IMR-90 (cell line): ENCODE data around the gene SCYGR8. TPM values are rescaled to one million over a fixed set of nuclear protein-coding genes. Genes with fewer than 3 reads are reported as not detected.

Experiments used
- ATAC-seq: fragments of 200-7000 bp; cut with Tn5 transposase; 2 replicates; pipeline ENCODE4 v1.9.1; 2020; ENCODE audit warnings: low read depth, mild to moderate bottlenecking, moderate library complexity
- BruUV-seq: library from RNA; stranded (reverse); fragments of 400-500 nt; replicated peaks from 2 replicates; lab custom pipeline; 2021; lab: Mats Ljungman, UMichigan
- CTCF ChIA-PET: fragments of 300-600 bp; formaldehyde crosslinking; extraction: SDS; loops from one replicate; lab custom pipeline; 2021; ENCODE audit warnings: antibody characterized with exemption; lab: Yijun Ruan, JAX
- POLR2A ChIA-PET: fragments of 300-600 bp; sonication (Branson Sonifier 250); formaldehyde crosslinking; loops from one replicate; lab custom pipeline; 2022; ENCODE audit warnings: antibody characterized with exemption; ENCODE audit not compliant: unreplicated experiment; lab: Charles Lee
- DNase-seq: peaks from one replicate; pipeline ENCODE4 v3.0.0; 2013
- H2AFZ ChIP-seq: replicated peaks from 2 replicates; pipeline ENCODE3; 2013; ENCODE audit warnings: low read length, mild to moderate bottlenecking; ENCODE audit not compliant: poor library complexity
- H2AK5ac ChIP-seq: 2 replicates; pipeline ENCODE4 v1.6.1; 2013; ENCODE audit warnings: low read depth, low read length, inconsistent platforms
- H2AK9ac ChIP-seq: replicated peaks from 2 replicates; pipeline ENCODE3; 2013; ENCODE audit warnings: mild to moderate bottlenecking, low read depth, low read length, moderate library complexity; ENCODE audit not compliant: poor library complexity
- H2BK120ac ChIP-seq: 2 replicates; pipeline ENCODE4 v1.6.1; 2013; ENCODE audit warnings: low read depth, low read length, inconsistent platforms
- H2BK15ac ChIP-seq: 3 replicates; pipeline ENCODE4 v1.6.1; 2013; ENCODE audit warnings: low read depth, low read length, inconsistent platforms
- H2BK20ac ChIP-seq: 2 replicates; pipeline ENCODE4 v1.6.1; 2013; ENCODE audit warnings: low read depth, mild to moderate bottlenecking, inconsistent platforms, low read length, moderate library complexity
- H2BK5ac ChIP-seq: 2 replicates; pipeline ENCODE4 v1.6.1; 2013; ENCODE audit warnings: mild to moderate bottlenecking, low read depth, low read length, inconsistent platforms; ENCODE audit not compliant: poor library complexity, severe bottlenecking
- H3K14ac ChIP-seq: replicated peaks from 2 replicates; pipeline ENCODE4 v1.6.1; 2013; ENCODE audit warnings: low read depth, low read length, inconsistent platforms
- H3K18ac ChIP-seq: 2 replicates; pipeline ENCODE4 v1.6.1; 2013; ENCODE audit warnings: low read depth, low read length, control low read depth
- H3K23ac ChIP-seq: 2 replicates; pipeline ENCODE4 v1.6.1; 2013; ENCODE audit warnings: low read depth, low read length, inconsistent platforms
- H3K27ac ChIP-seq: 2 replicates; pipeline ENCODE4 v1.5.1; 2013; ENCODE audit warnings: mild to moderate bottlenecking, control low read depth, low read length; ENCODE audit not compliant: insufficient read depth
- H3K27me3 ChIP-seq: 2 replicates; pipeline ENCODE4 v1.6.1; 2013; ENCODE audit warnings: low read length; ENCODE audit not compliant: control insufficient read depth, insufficient read depth
- H3K36me3 ChIP-seq: 2 replicates; pipeline ENCODE4 v1.6.1; 2013; ENCODE audit warnings: low read length, mixed read lengths; ENCODE audit not compliant: control insufficient read depth, insufficient read depth
- H3K4ac ChIP-seq: 2 replicates; pipeline ENCODE4 v1.6.1; 2013; ENCODE audit warnings: low read depth, low read length, inconsistent platforms
- H3K4me1 ChIP-seq: 2 replicates; pipeline ENCODE4 v1.6.1; 2013; ENCODE audit warnings: low read length, mixed read lengths; ENCODE audit not compliant: control insufficient read depth, insufficient read depth
- H3K4me2 ChIP-seq: 2 replicates; pipeline ENCODE4 v1.6.1; 2013; ENCODE audit warnings: low read depth, mild to moderate bottlenecking, control low read depth, low read length, moderate library complexity
- H3K4me3 ChIP-seq: 2 replicates; pipeline ENCODE4 v1.5.1; 2013; ENCODE audit warnings: low read depth, mild to moderate bottlenecking, control low read depth, low read length, moderate library complexity; ENCODE audit not compliant: insufficient read depth
- H3K56ac ChIP-seq: 2 replicates; pipeline ENCODE4 v1.6.1; 2013; ENCODE audit warnings: low read length, inconsistent platforms; ENCODE audit not compliant: insufficient read depth; ENCODE audit errors: extremely low read depth
- H3K79me1 ChIP-seq, 2 experiments: 2 replicates each; pipeline ENCODE4 v1.6.1; 2013; ENCODE audit warnings: low read length in 2 of 2, inconsistent platforms in 1 of 2, low read depth in 1 of 2
- H3K9ac ChIP-seq: 2 replicates; pipeline ENCODE4 v1.6.1; 2013; ENCODE audit warnings: low read depth, low read length, control low read depth
- H3K9me1 ChIP-seq: 2 replicates; pipeline ENCODE4 v1.6.1; 2013; ENCODE audit warnings: low read length, inconsistent platforms; ENCODE audit not compliant: insufficient read depth
- H3K9me3 ChIP-seq: 2 replicates; pipeline ENCODE4 v1.6.1; 2013; ENCODE audit warnings: low read length; ENCODE audit not compliant: control insufficient read depth, insufficient read depth
- H4K20me1 ChIP-seq: 2 replicates; pipeline ENCODE4 v1.6.1; 2013; ENCODE audit warnings: low read length, inconsistent platforms; ENCODE audit not compliant: insufficient read depth
- H4K5ac ChIP-seq: 2 replicates; pipeline ENCODE4 v1.6.1; 2013; ENCODE audit warnings: mild to moderate bottlenecking, low read depth, low read length, control low read depth
- H4K8ac ChIP-seq, 2 experiments: 2 replicates each; pipeline ENCODE4 v1.6.1; 2013; ENCODE audit warnings: low read depth in 2 of 2, low read length in 2 of 2, control low read depth in 1 of 2, inconsistent platforms in 1 of 2
- H4K91ac ChIP-seq: 2 replicates; pipeline ENCODE4 v1.6.1; 2013; ENCODE audit warnings: low read depth, low read length, inconsistent platforms; ENCODE audit not compliant: insufficient read depth
- BHLHE40 ChIP-seq: fragments of 150-350 bp; IDR thresholded peaks from 2 replicates; pipeline ENCODE4 v1.6.1; 2016; ENCODE audit warnings: mild to moderate bottlenecking, low read depth, low read length
- CEBPB ChIP-seq: IDR thresholded peaks from 2 replicates; pipeline ENCODE4 v1.6.1; 2012; ENCODE audit warnings: low read depth, low read length, improper control_type of control experiment
- CHD1 ChIP-seq: IDR thresholded peaks from 2 replicates; pipeline ENCODE4 v1.6.1; 2012; ENCODE audit warnings: low read depth, low read length, improper control_type of control experiment
- FOS ChIP-seq: fragments of 150-350 bp; IDR thresholded peaks from 2 replicates; pipeline ENCODE4 v1.6.1; 2016; ENCODE audit warnings: low read depth, low read length
- MAFK ChIP-seq: IDR thresholded peaks from 2 replicates; pipeline ENCODE4 v1.6.1; 2012; ENCODE audit warnings: low read depth, low read length, improper control_type of control experiment
- MAZ ChIP-seq: IDR thresholded peaks from 2 replicates; pipeline ENCODE4 v1.6.1; 2012; ENCODE audit warnings: low read depth, mild to moderate bottlenecking, low read length, improper control_type of control experiment, moderate library complexity, borderline replicate concordance
- MXI1 ChIP-seq: IDR thresholded peaks from 2 replicates; pipeline ENCODE4 v1.6.1; 2012; ENCODE audit warnings: low read depth, mild to moderate bottlenecking, low read length, moderate library complexity, borderline replicate concordance
- NFE2L2 ChIP-seq: fragments of 150-350 bp; IDR thresholded peaks from 2 replicates; pipeline ENCODE4 v1.6.1; 2016; ENCODE audit warnings: low read depth, mild to moderate bottlenecking, low read length
- POLR2A ChIP-seq: IDR thresholded peaks from 2 replicates; pipeline ENCODE4 v1.6.1; 2012; ENCODE audit warnings: mild to moderate bottlenecking, low read depth, low read length
- RAD21 ChIP-seq: IDR thresholded peaks from 2 replicates; pipeline ENCODE4 v1.6.1; 2012; ENCODE audit warnings: low read length, improper control_type of control experiment
- RCOR1 ChIP-seq: IDR thresholded peaks from 2 replicates; pipeline ENCODE4 v1.6.1; 2012; ENCODE audit warnings: mild to moderate bottlenecking, low read length, improper control_type of control experiment; ENCODE audit not compliant: insufficient replicate concordance
- RFX5 ChIP-seq: IDR thresholded peaks from 2 replicates; pipeline ENCODE4 v1.8.0; 2012; ENCODE audit warnings: low read depth, mild to moderate bottlenecking, low read length, moderate library complexity
- SMC3 ChIP-seq: fragments of 150-350 bp; IDR thresholded peaks from 2 replicates; pipeline ENCODE4 v1.6.1; 2016; ENCODE audit warnings: low read depth, mild to moderate bottlenecking, antibody characterized with exemption, low read length, moderate library complexity
- WGBS, 2 experiments: methylation state at CpG; one replicate each; pipeline versions ENCODE4 v1.1.5 to v1.1.7; 2013; ENCODE audit warnings: missing lambda C conversion rate in 2 of 2; ENCODE audit not compliant: insufficient read length in 1 of 2; ENCODE audit errors: extremely low coverage in 2 of 2; 5-methylcytosine and 5-hydroxymethylcytosine counted together
- dilution Hi-C: fragments of 300-500 bp; cut with HindIII; formaldehyde crosslinking; loops from one replicate; pipeline ENCODE4 v1.14.3; 2018; ENCODE audit warnings: low sequenced_read_pairs; ENCODE audit not compliant: unreplicated experiment
- in situ Hi-C: fragments of 300-500 bp; cut with MboI; formaldehyde crosslinking; loops from 3 replicates; pipeline ENCODE4 v1.14.3; 2019; ENCODE audit warnings: low sequenced_read_pairs, inconsistent platforms, mixed read lengths
- intact Hi-C: fragments of 100-400 bp; cut with micrococcal nuclease; formaldehyde crosslinking; loops from 2 replicates; pipeline ENCODE4 v1.10.0; 2022
- polyA plus RNA-seq, 3 experiments: library from polyadenylated mRNA; depleted of rRNA; stranded (reverse); fragments of >200 nt; gene quantifications; 2 replicates each; pipeline ENCODE4 v1.2.3, GENCODE V29; 2012; ENCODE audit warnings: low replicate concordance in 1 of 3
- total RNA-seq: library from RNA; depleted of rRNA; stranded (reverse); fragments of >200 nt; gene quantifications from 2 replicates; pipeline ENCODE4 v1.2.3, GENCODE V29; 2012
- TF ChIP-seq, protein P1 (sequence below): conservative IDR thresholded peaks from 2 replicates; pipeline ENCODE4 v1.5.1; 2012; ENCODE audit warnings: mild to moderate bottlenecking, low read depth, low read length, improper control_type of control experiment
- TF ChIP-seq, protein P2 (sequence below): fragments of 150-350 bp; IDR thresholded peaks from 2 replicates; pipeline ENCODE4 v1.6.1; 2017; ENCODE audit warnings: mild to moderate bottlenecking, antibody characterized with exemption, low read length, low read depth
- TF ChIP-seq, protein P3 (sequence below): fragments of 150-350 bp; IDR thresholded peaks from 2 replicates; pipeline ENCODE4 v1.6.1; 2016; ENCODE audit warnings: low read depth, mild to moderate bottlenecking, low read length, moderate library complexity, borderline replicate concordance

Gene SCYGR8
- total and polyA plus RNA-seq, 2 of the 4 experiments (the other 2 are of a cell fraction), result not detected

DNA sequence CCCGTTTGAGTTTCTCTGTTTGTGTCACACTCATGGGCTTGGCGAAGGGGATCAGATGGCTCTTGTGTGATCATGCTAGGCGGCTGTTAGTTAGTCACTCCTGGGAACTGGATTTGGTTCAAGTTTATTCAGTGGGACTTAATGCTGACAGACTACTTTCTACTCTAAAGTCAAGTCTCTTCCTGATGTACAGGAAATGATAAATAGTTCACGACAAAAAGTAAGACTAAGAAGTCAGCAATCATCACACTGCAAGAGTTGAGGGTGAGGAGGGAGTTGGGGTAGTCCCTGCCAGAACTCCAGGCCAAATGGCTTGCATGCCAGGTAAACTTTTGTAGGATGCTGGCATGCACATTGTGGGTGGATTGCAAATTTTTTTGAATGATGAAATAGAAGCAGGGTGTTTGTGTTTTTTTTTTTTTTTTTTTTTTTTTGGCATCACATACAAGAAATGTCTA lies 42.9 kb downstream of the SCYGR8 start:
- Histone ChIP-seq H2BK5ac (no peak overlapping the region), H4K5ac (no peak overlapping the region), H3K4me2 (no peak overlapping the region), H3K4me1 (no peaks in the 10 kb centered on the region), H4K91ac (no peak overlapping the region), H3K4me3 (no peak overlapping the region), H2AK9ac (no peak overlapping the region), H3K9me3 (no peaks in the 10 kb centered on the region), H3K18ac (no peak overlapping the region), H3K9me1 (no peaks in the 10 kb centered on the region), H4K20me1 (no peaks in the 10 kb centered on the region), H4K8ac (no peak overlapping the region), H3K23ac (no peak overlapping the region), H2AK5ac (no peak overlapping the region), H3K9ac (no peak overlapping the region), H2AFZ (no peak overlapping the region), H3K36me3 (no peaks in the 10 kb centered on the region), H3K27ac (no peak overlapping the region), H3K14ac (no peak overlapping the region), H2BK120ac (no peak overlapping the region), H2BK20ac (no peak overlapping the region), H3K56ac (no peak overlapping the region), H3K79me1 (no peaks in the 10 kb centered on the region), H3K4ac (no peak overlapping the region), H2BK15ac (no peak overlapping the region), H3K27me3 (peaks cover 3% of the 10 kb centered on the region; the same call in 1 of the 2 replicates)
- WGBS, 2 experiments, result no CpG with 5 or more reads among the region's 4 CpGs
- POLR2A ChIA-PET, result no interaction called here
- no TSS peak for BruUV-seq
- intact Hi-C loops (no loop called here), dilution Hi-C loops (no loop called here), in situ Hi-C loops (no loop called here)
- CTCF ChIA-PET, result no interaction called here
- TF ChIP-seq POLR2A (no peak), SMC3 (no peak), MAFK (no peak), MXI1 (no peak), BHLHE40 (no peak), RAD21 (no peak), CEBPB (no peak), MAZ (no peak), FOS (no peak), RFX5 (no peak), RCOR1 (no peak), NFE2L2 (no peak), CHD1 (no peak)
- TF ChIP-seq, protein P1, sequence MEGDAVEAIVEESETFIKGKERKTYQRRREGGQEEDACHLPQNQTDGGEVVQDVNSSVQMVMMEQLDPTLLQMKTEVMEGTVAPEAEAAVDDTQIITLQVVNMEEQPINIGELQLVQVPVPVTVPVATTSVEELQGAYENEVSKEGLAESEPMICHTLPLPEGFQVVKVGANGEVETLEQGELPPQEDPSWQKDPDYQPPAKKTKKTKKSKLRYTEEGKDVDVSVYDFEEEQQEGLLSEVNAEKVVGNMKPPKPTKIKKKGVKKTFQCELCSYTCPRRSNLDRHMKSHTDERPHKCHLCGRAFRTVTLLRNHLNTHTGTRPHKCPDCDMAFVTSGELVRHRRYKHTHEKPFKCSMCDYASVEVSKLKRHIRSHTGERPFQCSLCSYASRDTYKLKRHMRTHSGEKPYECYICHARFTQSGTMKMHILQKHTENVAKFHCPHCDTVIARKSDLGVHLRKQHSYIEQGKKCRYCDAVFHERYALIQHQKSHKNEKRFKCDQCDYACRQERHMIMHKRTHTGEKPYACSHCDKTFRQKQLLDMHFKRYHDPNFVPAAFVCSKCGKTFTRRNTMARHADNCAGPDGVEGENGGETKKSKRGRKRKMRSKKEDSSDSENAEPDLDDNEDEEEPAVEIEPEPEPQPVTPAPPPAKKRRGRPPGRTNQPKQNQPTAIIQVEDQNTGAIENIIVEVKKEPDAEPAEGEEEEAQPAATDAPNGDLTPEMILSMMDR, result no peak
- TF ChIP-seq, protein P2, sequence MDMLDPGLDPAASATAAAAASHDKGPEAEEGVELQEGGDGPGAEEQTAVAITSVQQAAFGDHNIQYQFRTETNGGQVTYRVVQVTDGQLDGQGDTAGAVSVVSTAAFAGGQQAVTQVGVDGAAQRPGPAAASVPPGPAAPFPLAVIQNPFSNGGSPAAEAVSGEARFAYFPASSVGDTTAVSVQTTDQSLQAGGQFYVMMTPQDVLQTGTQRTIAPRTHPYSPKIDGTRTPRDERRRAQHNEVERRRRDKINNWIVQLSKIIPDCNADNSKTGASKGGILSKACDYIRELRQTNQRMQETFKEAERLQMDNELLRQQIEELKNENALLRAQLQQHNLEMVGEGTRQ, result no peak
- TF ChIP-seq, protein P3, sequence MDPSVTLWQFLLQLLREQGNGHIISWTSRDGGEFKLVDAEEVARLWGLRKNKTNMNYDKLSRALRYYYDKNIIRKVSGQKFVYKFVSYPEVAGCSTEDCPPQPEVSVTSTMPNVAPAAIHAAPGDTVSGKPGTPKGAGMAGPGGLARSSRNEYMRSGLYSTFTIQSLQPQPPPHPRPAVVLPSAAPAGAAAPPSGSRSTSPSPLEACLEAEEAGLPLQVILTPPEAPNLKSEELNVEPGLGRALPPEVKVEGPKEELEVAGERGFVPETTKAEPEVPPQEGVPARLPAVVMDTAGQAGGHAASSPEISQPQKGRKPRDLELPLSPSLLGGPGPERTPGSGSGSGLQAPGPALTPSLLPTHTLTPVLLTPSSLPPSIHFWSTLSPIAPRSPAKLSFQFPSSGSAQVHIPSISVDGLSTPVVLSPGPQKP, result no peak
- DNase-seq (no peak), ATAC-seq (no peak)
